ENCODE data around the gene ZDHHC15.

DNA sequence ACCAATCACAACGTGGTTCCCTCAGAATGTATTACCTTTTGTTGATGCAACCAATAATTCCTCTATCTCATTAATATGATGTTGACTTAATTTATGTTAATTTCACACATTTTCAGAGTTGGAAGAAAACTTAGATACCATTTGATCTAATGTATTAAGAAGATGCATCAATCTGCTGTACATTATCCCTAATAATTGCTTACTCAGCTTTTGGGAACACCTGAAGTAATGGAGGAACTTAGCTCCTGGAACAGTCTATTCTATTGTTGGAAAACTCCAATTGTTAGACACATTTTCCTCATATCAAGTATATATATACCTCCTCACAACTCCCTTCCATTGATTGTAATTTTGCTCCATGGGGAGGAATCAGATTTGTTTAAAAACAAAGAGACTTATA is 38.9 kb downstream of the ZDHHC15 start:
- TF ChIP-seq, protein P1, sequence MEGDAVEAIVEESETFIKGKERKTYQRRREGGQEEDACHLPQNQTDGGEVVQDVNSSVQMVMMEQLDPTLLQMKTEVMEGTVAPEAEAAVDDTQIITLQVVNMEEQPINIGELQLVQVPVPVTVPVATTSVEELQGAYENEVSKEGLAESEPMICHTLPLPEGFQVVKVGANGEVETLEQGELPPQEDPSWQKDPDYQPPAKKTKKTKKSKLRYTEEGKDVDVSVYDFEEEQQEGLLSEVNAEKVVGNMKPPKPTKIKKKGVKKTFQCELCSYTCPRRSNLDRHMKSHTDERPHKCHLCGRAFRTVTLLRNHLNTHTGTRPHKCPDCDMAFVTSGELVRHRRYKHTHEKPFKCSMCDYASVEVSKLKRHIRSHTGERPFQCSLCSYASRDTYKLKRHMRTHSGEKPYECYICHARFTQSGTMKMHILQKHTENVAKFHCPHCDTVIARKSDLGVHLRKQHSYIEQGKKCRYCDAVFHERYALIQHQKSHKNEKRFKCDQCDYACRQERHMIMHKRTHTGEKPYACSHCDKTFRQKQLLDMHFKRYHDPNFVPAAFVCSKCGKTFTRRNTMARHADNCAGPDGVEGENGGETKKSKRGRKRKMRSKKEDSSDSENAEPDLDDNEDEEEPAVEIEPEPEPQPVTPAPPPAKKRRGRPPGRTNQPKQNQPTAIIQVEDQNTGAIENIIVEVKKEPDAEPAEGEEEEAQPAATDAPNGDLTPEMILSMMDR (IDR thresholded peaks at IDR 0.05; ENCODE audit: low read depth, low read length, missing input control) = no peak
- TF ChIP-seq YY1 (IDR thresholded peaks at IDR 0.05) (no peak), EGR1 (IDR thresholded peaks at IDR 0.05; ENCODE audit: low read depth in 2 of 2) (no peak), RAD21 (IDR thresholded peaks at IDR 0.05) (no peak), SP1 (IDR thresholded peaks at IDR 0.05) (no peak)
- TF ChIP-seq, protein P2, sequence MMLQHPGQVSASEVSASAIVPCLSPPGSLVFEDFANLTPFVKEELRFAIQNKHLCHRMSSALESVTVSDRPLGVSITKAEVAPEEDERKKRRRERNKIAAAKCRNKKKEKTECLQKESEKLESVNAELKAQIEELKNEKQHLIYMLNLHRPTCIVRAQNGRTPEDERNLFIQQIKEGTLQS (IDR thresholded peaks at IDR 0.05) = no peak
- TF ChIP-seq, protein P3, sequence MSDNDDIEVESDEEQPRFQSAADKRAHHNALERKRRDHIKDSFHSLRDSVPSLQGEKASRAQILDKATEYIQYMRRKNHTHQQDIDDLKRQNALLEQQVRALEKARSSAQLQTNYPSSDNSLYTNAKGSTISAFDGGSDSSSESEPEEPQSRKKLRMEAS (IDR thresholded peaks at IDR 0.05) = no peak

Measured in liver (tissue), 3 donors.